ENCODE measurements around the gene COLEC11.
"Not testable (repeated sequence)": the region's sequence is repeated elsewhere in the genome, so short reads cannot be mapped to it uniquely, and the experiment has no call there.

The COLEC11 gene

GRCh38 chr2:3659447-3660432, 64.8 kb downstream of the COLEC11 start:
- in situ Hi-C loops (cut with MboI; ENCODE audit: low pct_unique_long_range_greater_than_20kb, low sequenced_read_pairs): no loop called here
- peak; percentile 50 for DNase-seq

GRCh38 chr2:3660640-3661039, 65.7 kb downstream of the COLEC11 start:
- in situ Hi-C loops (cut with MboI; ENCODE audit: low pct_unique_long_range_greater_than_20kb, low sequenced_read_pairs); DNase-seq: not testable (repeated sequence)

DNA sequence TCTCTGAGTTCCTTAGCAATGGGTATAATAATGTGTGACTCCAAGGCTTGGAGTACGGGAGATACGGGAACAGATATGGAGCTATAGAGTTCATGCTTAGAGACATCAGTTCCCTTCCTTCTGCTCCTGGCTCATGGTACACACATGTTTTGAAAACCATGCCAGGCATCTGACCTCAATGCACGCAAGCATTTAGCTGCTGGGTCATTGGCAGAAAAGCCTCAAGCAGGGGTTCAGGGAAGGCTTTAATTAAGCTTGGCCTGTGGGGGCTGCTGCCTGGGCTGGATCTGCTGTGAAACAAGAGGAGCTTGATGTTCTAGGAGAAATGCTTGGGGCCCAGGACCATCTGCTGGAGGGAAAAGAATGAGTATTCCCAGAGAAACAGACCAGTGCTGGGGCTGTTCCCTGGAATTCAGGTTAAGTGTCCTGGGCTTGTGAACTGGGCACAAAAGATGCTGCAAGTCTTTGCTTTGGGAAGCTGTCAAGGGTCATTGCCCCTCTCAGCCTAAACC, 66.3 kb downstream of the COLEC11 start:
- DNase-seq: no peak

DNA sequence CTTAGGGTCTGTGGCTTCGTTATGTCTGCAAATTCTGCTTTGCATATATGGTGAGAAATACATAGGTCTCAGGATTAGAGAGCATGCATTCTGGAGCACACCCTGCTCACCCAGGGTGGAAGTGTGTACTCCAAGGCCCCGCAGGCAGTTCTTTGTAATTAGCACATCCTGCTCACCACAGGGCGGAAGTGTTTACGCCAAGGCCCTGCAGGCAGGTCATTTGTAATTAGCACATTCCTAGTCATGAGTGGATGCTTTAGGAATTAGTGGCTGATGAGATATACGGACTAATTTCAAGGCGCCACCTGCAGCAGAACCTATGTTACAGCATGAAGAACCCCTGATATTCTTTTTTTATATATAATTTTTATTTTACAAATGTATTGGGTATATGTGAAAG, 67.3 kb downstream of the COLEC11 start:
- peak; percentile 37 for DNase-seq
- in situ Hi-C loops (cut with MboI; ENCODE audit: low pct_unique_long_range_greater_than_20kb, low sequenced_read_pairs): no loop called here

More for the DNA sequence above, 66.3 kb downstream of the COLEC11 start:
- in situ Hi-C loops (cut with MboI; ENCODE audit: low pct_unique_long_range_greater_than_20kb, low sequenced_read_pairs): no loop called here

DNA sequence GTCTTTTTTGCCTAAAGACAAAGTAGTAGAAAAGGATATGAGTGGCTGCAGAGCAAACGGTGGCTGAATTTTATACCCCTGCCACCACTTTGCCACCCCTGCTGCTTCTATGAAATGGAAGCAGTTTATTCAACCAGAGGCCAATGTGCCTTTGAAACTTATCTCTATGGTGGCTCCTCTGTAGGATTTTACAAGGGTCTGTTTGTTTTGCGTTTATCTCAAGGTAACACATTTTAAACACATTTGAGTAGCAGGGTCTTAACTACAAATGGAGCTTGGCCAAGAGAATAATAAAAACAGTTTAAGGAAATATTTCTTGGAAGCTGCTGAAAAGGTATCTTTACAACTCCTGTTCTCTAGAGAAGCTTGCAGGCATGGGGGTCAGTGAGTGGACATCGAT, 69.2 kb downstream of the COLEC11 start:
- DNase-seq: no peak
- in situ Hi-C loops (cut with MboI; ENCODE audit: low pct_unique_long_range_greater_than_20kb, low sequenced_read_pairs): no loop called here

GRCh38 chr2:3664925-3665324, 70.0 kb downstream of the COLEC11 start:
- in situ Hi-C loops (cut with MboI; ENCODE audit: low pct_unique_long_range_greater_than_20kb, low sequenced_read_pairs): no loop called here
- no peak for DNase-seq

DNA sequence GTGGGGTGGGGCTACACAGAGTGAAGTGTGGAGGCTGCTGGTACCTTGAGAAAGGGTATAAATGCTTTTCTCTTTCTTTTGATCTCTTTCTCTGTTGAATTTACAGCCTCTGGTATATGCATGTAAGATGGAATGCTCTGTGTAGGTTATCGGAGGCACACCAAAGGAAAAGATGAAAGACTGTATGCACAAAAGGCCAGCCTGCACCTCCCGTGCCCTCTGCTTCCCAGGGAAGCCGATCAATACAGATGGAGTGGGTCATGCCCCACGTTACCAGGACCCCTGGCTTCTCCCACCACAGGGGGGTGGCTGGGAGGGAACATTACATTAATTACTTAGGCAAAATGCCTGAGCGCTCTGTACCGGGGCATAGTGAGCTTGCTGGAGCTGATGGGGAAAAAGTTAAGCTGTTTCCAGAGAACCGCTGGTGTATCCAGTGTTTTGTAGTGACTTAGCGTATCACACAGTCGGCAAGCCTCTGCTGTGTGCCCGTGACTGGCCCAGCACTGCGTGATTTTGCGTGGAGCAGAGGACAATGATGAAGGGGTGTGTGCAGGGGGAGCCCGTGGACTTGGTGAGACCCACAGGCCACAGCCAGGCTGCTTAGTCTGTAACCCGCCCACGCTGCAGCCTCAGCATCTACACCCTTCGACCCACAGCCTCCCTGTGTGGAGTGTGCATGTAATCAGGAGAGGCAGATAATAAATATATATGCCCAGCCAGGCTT, 71.1 kb downstream of the COLEC11 start:
- in situ Hi-C loops (cut with MboI; ENCODE audit: low pct_unique_long_range_greater_than_20kb, low sequenced_read_pairs): no loop called here
- DNase-seq: no peak

- in situ Hi-C loops (cut with MboI; ENCODE audit: low pct_unique_long_range_greater_than_20kb, low sequenced_read_pairs): no loop called here
- no peak for DNase-seq
These were observed 71.7 kb downstream of the COLEC11 start for GRCh38 chr2:3666613-3666975.

DNA sequence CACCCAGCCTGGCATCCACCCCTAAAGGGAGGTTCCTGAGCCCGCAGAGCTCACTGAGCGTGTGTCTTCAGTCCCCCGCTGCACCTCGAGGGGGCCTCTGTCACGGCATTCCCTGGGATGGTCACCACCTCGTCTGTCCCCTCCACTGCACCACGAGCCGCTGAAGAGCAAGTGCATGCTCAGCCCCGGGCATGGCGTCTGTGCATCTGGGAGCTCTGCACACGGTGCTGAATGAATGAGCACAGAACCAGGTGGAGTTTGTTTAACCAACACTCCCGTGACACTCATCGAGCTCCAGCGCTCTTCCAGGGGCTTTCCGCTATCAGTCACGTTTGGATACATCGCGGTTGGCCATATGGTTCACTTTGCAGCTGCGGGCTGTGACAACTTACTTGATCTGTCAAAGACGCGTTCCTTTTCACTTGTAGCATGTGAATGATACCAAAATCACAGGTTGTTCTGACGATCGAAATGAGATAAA, 72.3 kb downstream of the COLEC11 start:
- in situ Hi-C loops (cut with MboI; ENCODE audit: low pct_unique_long_range_greater_than_20kb, low sequenced_read_pairs): no loop called here

DNA sequence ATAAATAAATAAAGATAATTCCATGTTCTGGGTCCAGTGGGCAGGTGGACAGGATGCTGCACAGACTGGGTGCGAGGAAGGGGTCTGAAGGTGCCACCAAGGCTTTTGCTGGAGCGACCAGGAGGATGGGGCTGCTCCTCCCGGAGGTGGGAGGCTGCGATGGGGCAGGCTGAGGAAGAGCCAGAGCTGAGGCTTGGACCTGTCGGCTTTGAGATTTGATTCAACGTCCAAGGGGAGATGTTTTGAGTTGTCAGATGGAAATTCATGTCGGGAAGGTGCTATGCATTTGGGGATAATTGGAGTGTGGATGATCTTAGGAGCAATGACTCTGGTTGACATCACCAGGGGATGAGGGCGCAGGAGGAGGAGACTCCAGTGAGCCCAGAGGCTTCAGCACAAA, 74.7 kb downstream of the COLEC11 start:
- in situ Hi-C loops (cut with MboI; ENCODE audit: low pct_unique_long_range_greater_than_20kb, low sequenced_read_pairs): no loop called here
- no peak for DNase-seq

More for the DNA sequence above, 72.3 kb downstream of the COLEC11 start:
- DNase-seq: no peak

DNA sequence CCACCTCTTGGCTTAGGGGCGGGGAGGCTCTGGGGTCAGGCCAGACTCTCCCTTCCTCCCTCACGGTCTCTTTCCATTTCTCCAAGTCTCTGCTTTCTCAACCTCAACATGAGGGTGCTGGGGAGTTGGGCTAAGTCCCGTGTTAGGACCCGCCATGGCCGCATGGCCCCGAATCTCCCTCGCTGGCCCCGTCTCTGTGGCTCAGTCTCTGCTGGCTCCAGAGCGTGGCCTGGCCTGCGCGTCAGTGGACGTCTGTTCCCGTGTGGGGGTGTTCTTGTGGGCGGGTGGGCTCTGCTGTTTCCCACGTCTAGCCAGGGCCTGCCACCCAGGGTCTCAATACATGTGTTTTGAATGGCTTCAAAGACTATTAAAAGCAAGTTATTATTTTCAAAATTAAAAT, 75.5 kb downstream of the COLEC11 start:
- no peak for DNase-seq
- in situ Hi-C loops (cut with MboI; ENCODE audit: low pct_unique_long_range_greater_than_20kb, low sequenced_read_pairs): no loop called here

GRCh38 chr2:3670941-3671340, 76.0 kb downstream of the COLEC11 start:
- no peak for DNase-seq

DNA sequence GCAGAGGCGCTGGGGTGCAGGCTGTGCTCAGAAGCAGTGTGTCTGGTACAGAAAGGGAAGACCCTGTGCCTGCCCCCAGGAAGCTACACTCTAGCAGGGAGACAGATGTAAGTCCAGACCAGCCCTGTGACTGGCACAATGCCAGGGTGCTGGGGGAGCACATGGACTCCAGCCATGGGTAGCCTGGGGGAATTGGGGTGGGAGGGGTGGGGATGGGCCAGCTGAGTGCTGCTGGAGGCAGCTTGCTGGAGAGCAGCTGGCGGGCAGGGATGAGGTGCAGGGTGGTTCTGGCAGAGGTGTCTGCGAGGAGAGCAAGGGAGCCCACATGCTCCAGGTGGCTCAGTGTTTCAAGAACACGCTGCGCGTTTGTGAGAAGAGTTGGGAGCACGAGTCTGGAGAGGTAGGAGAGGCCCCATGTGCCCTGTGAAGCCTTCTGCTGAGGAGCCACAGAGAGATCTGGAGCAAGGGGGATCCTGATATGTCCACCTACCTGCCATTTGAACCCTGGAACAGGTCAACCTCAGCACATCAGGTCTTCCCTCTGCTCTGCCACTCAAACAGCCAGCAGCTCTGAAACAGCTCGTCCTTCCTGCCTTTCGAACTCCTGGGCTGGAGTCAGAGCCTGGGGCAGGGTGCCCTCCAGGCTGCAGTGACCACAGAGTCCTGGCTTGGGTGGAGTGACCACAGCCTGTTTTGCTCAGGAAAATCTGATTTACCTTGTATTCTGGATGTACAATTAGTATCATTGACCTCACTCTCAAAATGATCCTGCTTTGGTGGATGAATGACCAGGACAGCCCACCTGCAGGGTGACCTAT, 78.2 kb downstream of the COLEC11 start:
- in situ Hi-C loops (cut with MboI; ENCODE audit: low pct_unique_long_range_greater_than_20kb, low sequenced_read_pairs): no loop called here
- no peak for DNase-seq

More at GRCh38 chr2:3670941-3671340, 76.0 kb downstream of the COLEC11 start:
- in situ Hi-C loops (cut with MboI; ENCODE audit: low pct_unique_long_range_greater_than_20kb, low sequenced_read_pairs): no loop called here

DNA sequence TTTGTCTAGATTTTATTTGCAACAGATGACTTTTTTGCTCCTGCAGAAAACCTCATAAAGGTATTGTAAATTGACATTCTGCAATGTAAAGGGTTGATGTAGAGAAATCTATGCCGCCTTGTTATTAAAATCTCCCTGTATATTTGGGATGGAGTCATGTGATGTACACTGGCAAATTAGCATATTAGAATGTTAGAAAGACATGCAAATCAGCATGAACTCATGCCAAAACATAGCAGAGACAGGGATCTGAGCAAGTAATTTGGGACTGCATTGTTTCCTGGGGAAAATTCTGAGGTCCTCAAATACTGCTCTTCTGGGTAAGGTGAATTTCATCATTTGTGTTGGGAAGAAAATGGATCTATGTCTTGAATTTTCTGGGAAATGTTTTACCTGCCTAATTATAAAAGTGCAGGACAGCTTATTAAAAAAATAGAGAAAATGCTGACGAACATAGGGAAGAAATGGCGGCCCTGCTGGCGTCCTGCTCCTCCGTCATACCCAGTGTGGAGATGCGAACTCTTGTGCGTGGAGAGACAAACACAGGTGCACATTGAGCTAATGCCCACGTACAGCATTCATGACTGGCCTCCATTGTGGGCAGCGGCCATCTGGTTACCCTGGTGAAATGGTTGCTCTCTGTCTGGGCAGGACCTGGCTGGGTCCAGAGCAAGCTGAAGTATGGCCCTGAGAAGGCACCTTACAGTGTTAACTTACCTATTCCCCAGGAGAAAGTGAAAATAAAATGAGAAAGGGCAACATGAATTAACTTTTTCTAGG, 79.3 kb downstream of the COLEC11 start:
- DNase-seq: no peak
- in situ Hi-C loops (cut with MboI; ENCODE audit: low pct_unique_long_range_greater_than_20kb, low sequenced_read_pairs): no loop called here

DNA sequence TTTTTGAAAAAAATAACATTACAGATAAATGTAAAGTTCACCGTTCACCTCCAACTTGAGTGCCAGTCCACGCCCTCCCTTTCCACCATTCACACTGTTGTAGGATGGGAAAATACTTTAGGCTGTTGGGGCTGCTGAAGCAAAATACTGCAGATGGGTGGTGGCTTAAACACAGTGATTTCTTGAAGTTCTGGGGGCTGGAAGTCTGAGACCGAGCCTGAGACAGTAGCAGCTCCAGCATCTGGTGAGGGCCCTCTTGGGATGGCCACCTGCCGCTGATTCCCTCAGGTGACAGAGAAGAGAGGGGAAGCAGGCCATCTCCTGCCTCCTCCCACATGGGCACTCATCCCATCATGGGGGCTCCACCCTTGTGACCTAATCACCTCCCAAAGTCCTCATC, 80.8 kb downstream of the COLEC11 start:
- in situ Hi-C loops (cut with MboI; ENCODE audit: low pct_unique_long_range_greater_than_20kb, low sequenced_read_pairs): no loop called here

DNA sequence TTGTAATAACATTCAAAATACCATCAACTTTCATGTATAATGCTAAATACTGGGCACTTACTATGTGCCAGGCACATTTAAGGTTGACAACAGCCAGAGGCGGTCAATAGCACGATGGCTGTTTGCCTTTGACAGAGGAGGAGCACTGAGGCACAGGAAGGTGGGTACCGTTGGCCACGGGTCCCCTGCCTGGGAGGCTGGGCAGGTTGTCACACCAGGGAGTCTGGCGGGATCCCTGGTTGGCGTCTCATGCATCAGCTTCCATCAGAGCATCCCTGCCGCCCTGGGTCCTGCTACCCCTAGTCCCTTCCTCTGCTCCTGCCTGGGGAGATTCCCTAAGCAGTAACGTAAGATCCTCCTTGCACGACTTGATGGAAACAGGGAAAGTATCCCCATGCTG, 82.5 kb downstream of the COLEC11 start:
- DNase-seq: no peak
- in situ Hi-C loops (cut with MboI; ENCODE audit: low pct_unique_long_range_greater_than_20kb, low sequenced_read_pairs): no loop called here

More for the DNA sequence above, 80.8 kb downstream of the COLEC11 start:
- DNase-seq: no peak

DNA sequence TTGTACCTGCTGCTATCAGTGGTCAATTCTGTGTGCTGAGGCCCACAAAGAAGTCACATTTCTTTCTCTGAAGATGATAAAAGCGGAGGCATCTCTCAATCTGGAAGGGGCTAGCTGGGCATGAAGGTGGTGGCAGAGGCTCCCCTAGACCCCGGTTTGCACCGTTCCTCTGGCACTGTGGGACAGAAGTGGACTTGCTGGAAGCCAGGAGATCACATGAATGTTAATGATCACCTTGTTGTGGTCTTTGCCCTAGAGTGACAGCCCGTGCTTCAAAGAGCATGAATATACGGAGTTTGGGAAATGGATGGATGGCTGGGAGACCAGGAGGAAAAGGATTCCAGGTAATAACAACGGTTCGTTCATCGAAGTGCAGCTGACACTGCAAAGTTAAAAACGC, 83.3 kb downstream of the COLEC11 start:
- in situ Hi-C loops (cut with MboI; ENCODE audit: low pct_unique_long_range_greater_than_20kb, low sequenced_read_pairs): no loop called here

DNA sequence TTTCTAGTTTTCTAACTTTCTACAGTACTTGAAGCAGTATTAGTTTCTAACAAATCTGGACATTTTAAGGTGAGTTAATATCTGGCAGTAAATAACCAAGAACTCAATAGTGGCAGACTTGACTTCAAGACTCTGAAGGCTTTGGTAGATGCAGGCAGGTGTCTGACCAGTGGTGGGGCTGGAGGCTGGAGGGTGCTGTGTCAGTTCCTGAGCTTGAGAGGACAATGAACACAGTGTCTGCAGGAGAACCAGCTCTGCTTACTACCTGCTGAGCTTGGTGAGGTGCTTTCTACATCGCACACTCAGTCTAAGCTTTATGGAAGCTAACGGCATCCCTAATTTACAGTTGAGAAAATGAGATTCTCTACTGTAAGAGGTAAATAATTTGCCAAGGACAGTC, 84.3 kb downstream of the COLEC11 start:
- in situ Hi-C loops (cut with MboI; ENCODE audit: low pct_unique_long_range_greater_than_20kb, low sequenced_read_pairs): no loop called here
- no peak for DNase-seq

More for the DNA sequence above, 83.3 kb downstream of the COLEC11 start:
- no peak for DNase-seq

Data from KBM-7 (cell line).